ENCODE measurements around the gene STRIP2. TPM values are rescaled to one million over a fixed set of nuclear protein-coding genes. Genes with fewer than 3 reads are reported as not detected.

STRIP2 gene
- total and polyA plus RNA-seq, 9 of the 15 experiments (the other 6 are each of a cell fraction or from before 2014, with no cell fraction given) = 10.1 to 81.8 (median 42.3) TPM

DNA sequence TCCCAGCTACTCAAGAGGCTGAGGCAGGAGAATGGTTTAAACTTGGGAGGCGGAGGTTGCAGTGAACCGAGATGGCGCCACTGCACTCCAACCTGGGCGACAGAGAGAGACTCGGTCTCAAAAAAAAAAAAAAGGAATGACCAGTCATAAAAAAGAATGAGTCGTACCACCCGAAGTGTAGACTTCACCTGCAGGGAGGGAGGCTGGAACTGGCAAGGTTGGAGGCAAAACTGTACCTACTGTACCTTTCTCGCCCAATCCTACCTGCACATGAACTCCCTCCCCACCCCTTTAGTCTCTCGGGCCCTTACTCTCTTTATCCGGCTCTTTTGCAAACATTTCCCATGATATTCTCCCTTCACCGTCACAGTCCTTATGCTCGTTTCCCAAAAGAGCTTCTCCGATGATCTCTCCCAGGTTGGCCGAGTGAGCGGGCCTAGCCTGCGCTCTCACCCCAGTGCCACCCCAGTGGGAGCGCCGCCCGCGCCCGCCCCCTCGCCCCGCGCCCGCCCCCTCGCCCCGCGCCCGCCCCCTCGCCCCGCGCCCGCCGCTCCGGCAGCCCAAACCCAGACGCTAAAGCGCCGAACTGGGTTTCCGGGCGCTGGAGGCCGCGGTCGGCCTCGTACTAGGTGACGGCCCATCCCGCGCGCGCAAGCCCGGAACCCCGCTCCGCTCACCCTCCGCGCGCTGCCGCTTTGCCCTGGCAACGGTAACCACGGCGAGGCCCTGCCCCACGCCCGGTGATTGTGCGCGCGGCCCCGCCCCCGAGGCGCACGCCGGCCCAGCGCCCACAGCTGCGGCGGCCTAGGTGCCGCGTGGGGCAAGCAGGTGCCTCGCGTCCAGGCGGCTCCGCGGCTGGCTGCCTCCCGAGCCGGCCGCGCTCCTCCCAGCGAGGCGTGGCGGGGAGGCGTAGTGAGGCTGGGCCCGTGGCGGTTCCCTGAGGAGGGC lies 67.8 kb downstream of the STRIP2 start, which contains the start of gene SMKR1:
SMKR1 (plus strand) TSS at position 772 of the 948 bp plus-strand sequence. CDS start 294 bp downstream, outside the sequence.
- WGBS (ENCODE audit: insufficient coverage, low coverage, missing lambda C conversion rate) = 14% methylated on average over 68 of the region's 89 CpGs
- peak within 1 kb of the TSS; percentile 62; the same call in 1 of the 2 replicates for H3K4me2 ChIP-seq (ENCODE audit: insufficient read depth, low read length)
- no peak within 1 kb of the TSS for H3K27ac ChIP-seq (ENCODE audit: extremely low read depth, low read depth, low read length)
- no peaks in the 10 kb centered on the region for H3K79me2 ChIP-seq (ENCODE audit: control insufficient read depth, insufficient read depth, low read length)
- H3K4me3 ChIP-seq = peak within 1 kb of the TSS; percentile 41
- H2AFZ ChIP-seq (ENCODE audit: low read depth, low read length) = peak within 1 kb of the TSS; percentile 73
- CTCF ChIA-PET (ENCODE audit: low intra/inter-chr PET ratio) = no interaction called here
- FAIRE-seq (no peak), ATAC-seq (peak; percentile 91), DNase-seq (ENCODE audit: extremely low read depth in 1 of 4, low spot score in 3 of 4) (peak; percentile 81 to 99 (median 96))
- POLR2A ChIA-PET = no interaction called here
- peak within 1 kb of the TSS in 1 of 2 experiments; percentile 86; a peak in 2 of 4 replicates for H3K9ac ChIP-seq (ENCODE audit: insufficient read depth in 1 of 2, low read depth in 2 of 2, low read length in 2 of 2)
- no TSS peak for BruUV-seq (replicated peaks)
- no peaks in the 10 kb centered on the region for H3K9me3 ChIP-seq (replicated peaks; ENCODE audit: control insufficient read depth, insufficient read depth, low read depth, low read length)
- H3K36me3 ChIP-seq (ENCODE audit: control insufficient read depth, insufficient read depth, low read length) = no peaks in the 10 kb centered on the region
- H4K20me1 ChIP-seq (replicated peaks; ENCODE audit: control insufficient read depth, insufficient read depth, low read length) = 0 out of 2 replicates have a peak, but pooled peaks cover 5% of the 10 kb centered on the region
- intact Hi-C loops (cut with micrococcal nuclease) (no loop called here), in situ Hi-C loops (cut with MboI) (no loop called here)
- peaks cover 0 to 14% of the 10 kb centered on the region in 2 experiments; a peak in 4 of 5 replicates for H3K4me1 ChIP-seq (replicated peaks in 1 of 2; ENCODE audit: control insufficient read depth in 2 of 2, insufficient read depth in 2 of 2, low read length in 2 of 2)
- no peaks in the 10 kb centered on the region for H3K9me1 ChIP-seq (ENCODE audit: control insufficient read depth, insufficient read depth, low read length)
- peaks cover 5 to 19% of the 10 kb centered on the region in 2 experiments; a peak in 3 of 5 replicates for H3K27me3 ChIP-seq (ENCODE audit: control insufficient read depth in 2 of 2, insufficient read depth in 2 of 2, low read length in 2 of 2)
- TF ChIP-seq NRF1 (conservative IDR thresholded peaks at IDR 0.05 in 1 of 2, IDR thresholded peaks at IDR 0.05 in 1 of 2) = peak in 1 of 2 experiments; percentile 65; a peak in 2 of 4 replicates
- TF ChIP-seq FOXM1 (IDR thresholded peaks at IDR 0.05; ENCODE audit: low read depth) = no peak
- 0 out of 2 replicates have a peak, but pooled peaks have one; percentile 35 for TF ChIP-seq FOXM1 (CRISPR knock-in tag; IDR thresholded peaks at IDR 0.05; ENCODE audit: low read depth)
- TF ChIP-seq SIN3A (IDR thresholded peaks at IDR 0.05; ENCODE audit: borderline replicate concordance in 2 of 2, control insufficient read depth in 1 of 2, low read depth in 2 of 2, low read length in 2 of 2) = 0 out of 4 replicates have a peak, but pooled peaks of 1 of the 2 experiments have one; percentile 60
- peak; percentile 92 for TF ChIP-seq MXI1 (IDR thresholded peaks at IDR 0.05; ENCODE audit: low read depth, low read length)
- TF ChIP-seq CXXC5 (CRISPR knock-in tag; IDR thresholded peaks at IDR 0.05) = peak; percentile 77
- TF ChIP-seq HDGF (IDR thresholded peaks at IDR 0.05) = no peak
- no peak for TF ChIP-seq MECOM (CRISPR knock-in tag; IDR thresholded peaks at IDR 0.05)
- TF ChIP-seq MAZ (CRISPR knock-in tag; conservative IDR thresholded peaks at IDR 0.05 in 1 of 2, IDR thresholded peaks at IDR 0.05 in 1 of 2) = peak; percentile 35 to 41; a peak in 1 of 4 replicates
- TF ChIP-seq KDM5B (IDR thresholded peaks at IDR 0.05; ENCODE audit: insufficient replicate concordance, low read depth, low read length) = peak; percentile 46
- TF ChIP-seq, protein P1, sequence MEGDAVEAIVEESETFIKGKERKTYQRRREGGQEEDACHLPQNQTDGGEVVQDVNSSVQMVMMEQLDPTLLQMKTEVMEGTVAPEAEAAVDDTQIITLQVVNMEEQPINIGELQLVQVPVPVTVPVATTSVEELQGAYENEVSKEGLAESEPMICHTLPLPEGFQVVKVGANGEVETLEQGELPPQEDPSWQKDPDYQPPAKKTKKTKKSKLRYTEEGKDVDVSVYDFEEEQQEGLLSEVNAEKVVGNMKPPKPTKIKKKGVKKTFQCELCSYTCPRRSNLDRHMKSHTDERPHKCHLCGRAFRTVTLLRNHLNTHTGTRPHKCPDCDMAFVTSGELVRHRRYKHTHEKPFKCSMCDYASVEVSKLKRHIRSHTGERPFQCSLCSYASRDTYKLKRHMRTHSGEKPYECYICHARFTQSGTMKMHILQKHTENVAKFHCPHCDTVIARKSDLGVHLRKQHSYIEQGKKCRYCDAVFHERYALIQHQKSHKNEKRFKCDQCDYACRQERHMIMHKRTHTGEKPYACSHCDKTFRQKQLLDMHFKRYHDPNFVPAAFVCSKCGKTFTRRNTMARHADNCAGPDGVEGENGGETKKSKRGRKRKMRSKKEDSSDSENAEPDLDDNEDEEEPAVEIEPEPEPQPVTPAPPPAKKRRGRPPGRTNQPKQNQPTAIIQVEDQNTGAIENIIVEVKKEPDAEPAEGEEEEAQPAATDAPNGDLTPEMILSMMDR (IDR thresholded peaks at IDR 0.05 in 2 of 3, conservative IDR thresholded peaks at IDR 0.05 in 1 of 3; ENCODE audit: insufficient read depth in 2 of 3, low read depth in 1 of 3, low read length in 3 of 3) = 0 out of 6 replicates have a peak, but pooled peaks of 1 of the 3 experiments have one; percentile 6
- 0 out of 2 replicates have a peak, but pooled peaks have one; percentile 20 for TF ChIP-seq CREM (IDR thresholded peaks at IDR 0.05; ENCODE audit: low read depth)
- TF ChIP-seq GATAD2B (IDR thresholded peaks at IDR 0.05; ENCODE audit: borderline replicate concordance) = peak; percentile 66
- no peak for TF ChIP-seq SIX5 (IDR thresholded peaks at IDR 0.05; ENCODE audit: borderline replicate concordance in 1 of 2, insufficient read depth in 1 of 2, low read depth in 1 of 2, low read length in 2 of 2)
- TF ChIP-seq, protein P2, sequence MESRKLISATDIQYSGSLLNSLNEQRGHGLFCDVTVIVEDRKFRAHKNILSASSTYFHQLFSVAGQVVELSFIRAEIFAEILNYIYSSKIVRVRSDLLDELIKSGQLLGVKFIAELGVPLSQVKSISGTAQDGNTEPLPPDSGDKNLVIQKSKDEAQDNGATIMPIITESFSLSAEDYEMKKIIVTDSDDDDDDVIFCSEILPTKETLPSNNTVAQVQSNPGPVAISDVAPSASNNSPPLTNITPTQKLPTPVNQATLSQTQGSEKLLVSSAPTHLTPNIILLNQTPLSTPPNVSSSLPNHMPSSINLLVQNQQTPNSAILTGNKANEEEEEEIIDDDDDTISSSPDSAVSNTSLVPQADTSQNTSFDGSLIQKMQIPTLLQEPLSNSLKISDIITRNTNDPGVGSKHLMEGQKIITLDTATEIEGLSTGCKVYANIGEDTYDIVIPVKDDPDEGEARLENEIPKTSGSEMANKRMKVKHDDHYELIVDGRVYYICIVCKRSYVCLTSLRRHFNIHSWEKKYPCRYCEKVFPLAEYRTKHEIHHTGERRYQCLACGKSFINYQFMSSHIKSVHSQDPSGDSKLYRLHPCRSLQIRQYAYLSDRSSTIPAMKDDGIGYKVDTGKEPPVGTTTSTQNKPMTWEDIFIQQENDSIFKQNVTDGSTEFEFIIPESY (CRISPR knock-in tag; IDR thresholded peaks at IDR 0.05) = peak; percentile 90
- peak in 1 of 2 experiments; percentile 31; a peak in 1 of 4 replicates for TF ChIP-seq CSDE1 (IDR thresholded peaks at IDR 0.05)
- TF ChIP-seq FUS (optimal IDR thresholded peaks at IDR 0.05; ENCODE audit: low read depth, low read length) = no peak

All from K562 (cell line).